ENCODE data around the gene WFDC5.

The WFDC5 gene

GRCh38 chr20:45105317-45105716 lies 9.7 kb downstream of the WFDC5 start:
- DNase-seq (ENCODE audit: extremely low read depth, low read depth) = no peak
- TF ChIP-seq CTCF (IDR thresholded peaks at IDR 0.05; ENCODE audit: low read depth, low read length) = no peak

GRCh38 chr20:45104786-45105185 lies 10.2 kb downstream of the WFDC5 start:
- DNase-seq (ENCODE audit: extremely low read depth, low read depth) = no peak
- TF ChIP-seq CTCF (IDR thresholded peaks at IDR 0.05; ENCODE audit: low read depth, low read length) = no peak

GRCh38 chr20:45103072-45103471 lies 11.9 kb downstream of the WFDC5 start:
- no peak for DNase-seq (ENCODE audit: extremely low read depth, low read depth)

GRCh38 chr20:45101333-45101850 lies 13.6 kb downstream of the WFDC5 start:
- TF ChIP-seq CTCF (IDR thresholded peaks at IDR 0.05; ENCODE audit: low read depth, low read length) = no peak
- no peak for DNase-seq (ENCODE audit: extremely low read depth, low read depth)

More at GRCh38 chr20:45103072-45103471, 11.9 kb downstream of the WFDC5 start:
- TF ChIP-seq CTCF (IDR thresholded peaks at IDR 0.05; ENCODE audit: low read depth, low read length) = no peak

GRCh38 chr20:45100563-45101245 lies 14.3 kb downstream of the WFDC5 start, which contains the start of gene KCNS1:
Gene KCNS1 (minus strand): TSS chr20:45101127. CDS start chr20:45099236, 1,891 bp downstream.
- no peak for DNase-seq (ENCODE audit: extremely low read depth, low read depth)
- TF ChIP-seq CTCF (IDR thresholded peaks at IDR 0.05; ENCODE audit: low read depth, low read length) = no peak

GRCh38 chr20:45098103-45098773 lies 16.7 kb downstream of the WFDC5 start:
- DNase-seq (ENCODE audit: extremely low read depth, low read depth) = no peak
- peak; percentile 27 for TF ChIP-seq CTCF (IDR thresholded peaks at IDR 0.05; ENCODE audit: low read depth, low read length)

- TF ChIP-seq CTCF (IDR thresholded peaks at IDR 0.05; ENCODE audit: low read depth, low read length) = peak; percentile 19
- DNase-seq (ENCODE audit: extremely low read depth, low read depth) = no peak
Observed at GRCh38 chr20:45097485-45098102, 17.4 kb downstream of the WFDC5 start.
